Stomach (tissue), 9 donors: ENCODE results near the gene CUL1. TPM values are rescaled to one million over a fixed set of nuclear protein-coding genes. Genes with fewer than 3 reads are reported as not detected.

Experiments used
- DNase-seq, 2 donors: peaks; one replicate each; pipeline versions ENCODE4 v3.0.0 to v3.0.0-alpha.2; 2013 to 2019
- H3K27ac ChIP-seq, 5 donors: fragments of 200-600 bp in 4 of 5; sonication (generic) in 4 of 5; one replicate each; pipeline ENCODE4 v1.5.1; 2013 to 2019; ENCODE audit warnings: mild to moderate bottlenecking in 1 of 5, moderate library complexity in 1 of 5
- H3K27me3 ChIP-seq, 3 donors: fragments of 200-600 bp; sonication (generic); one replicate each; pipeline ENCODE4 v1.5.1; 2017 to 2019; ENCODE audit warnings: mixed run types in 1 of 3
- H3K36me3 ChIP-seq, 4 donors: fragments of 200-600 bp; sonication (generic); 1 replicate in 3 of 4; 2 replicates in 1 of 4; pipeline ENCODE4 v1.5.1; 2016 to 2019
- H3K4me1 ChIP-seq, 4 donors: fragments of 200-600 bp; sonication (generic); one replicate each; pipeline ENCODE4 v1.5.1; 2016 to 2019
- H3K4me3 ChIP-seq, 4 donors: fragments of 200-600 bp; sonication (generic) in 3 of 4; one replicate each; pipeline ENCODE4 v1.5.1; 2016 to 2019; ENCODE audit warnings: mild to moderate bottlenecking in 1 of 4
- H3K9me3 ChIP-seq, 4 donors: fragments of 200-600 bp; sonication (generic); one replicate each; pipeline ENCODE4 v1.5.1; 2016 to 2019
- EP300 ChIP-seq: sonication (generic); formaldehyde crosslinking; IDR thresholded peaks from one replicate; pipeline ENCODE4 v1.6.1; 2017; ENCODE audit warnings: antibody characterized with exemption
- POLR2A ChIP-seq, 4 donors: fragments of 450-650 bp; IDR thresholded peaks; one replicate each; pipeline ENCODE4 v1.6.1; 2016; ENCODE audit warnings: antibody characterized with exemption in 4 of 4, control low read depth in 2 of 4, mild to moderate bottlenecking in 1 of 4, moderate library complexity in 1 of 4
- POLR2AphosphoS5 ChIP-seq, 3 donors: sonication (generic); formaldehyde crosslinking; IDR thresholded peaks; one replicate each; pipeline ENCODE4 v1.6.1; 2016; ENCODE audit warnings: antibody characterized with exemption in 3 of 3
- WGBS, 5 donors: extraction: QIAGEN DNeasy Blood & Tissue Kit in 3 of 5; methylation state at CpG; one replicate each; pipeline versions ENCODE4 v1.1.5 to v1.1.7; 2013 to 2018; 5-methylcytosine and 5-hydroxymethylcytosine counted together
- intact Hi-C: fragments of 100-400 bp; cut with DNase I; formaldehyde crosslinking; loops from one replicate; pipeline ENCODE4 v1.15.1; 2023; ENCODE audit warnings: low total_unique reads
- polyA plus RNA-seq, 3 donors: library from polyadenylated mRNA; stranded (reverse); fragments of 200-250 nt; gene quantifications; one replicate each; pipeline ENCODE4 v1.2.3, GENCODE V29; 2013
- total RNA-seq, 5 donors: library from RNA; depleted of rRNA; stranded (reverse); fragments of >200 nt; gene quantifications; one replicate each; pipeline versions ENCODE4 v1.1.0 to v1.2.3, GENCODE V29; 2014 to 2016
- TF ChIP-seq, protein P1 (sequence below), 7 experiments: fragments of 450-650 bp in 4 of 7; fragments of 200-600 bp in 3 of 7; sonication (generic) in 3 of 7; IDR thresholded peaks; one replicate each; pipeline ENCODE4 v1.5.1; 2016 to 2019; ENCODE audit warnings: antibody characterized with exemption in 7 of 7, control low read depth in 2 of 7, mild to moderate bottlenecking in 1 of 7
- donor health status: healthy with polysubstance abuse.
- donor health status: Bipolar disorder and iron deficiency.
- donor health status: healthy.

The CUL1 gene
- total and polyA plus RNA-seq, 8 donors = 22.5 to 56.4 (median 29.2) TPM

DNA sequence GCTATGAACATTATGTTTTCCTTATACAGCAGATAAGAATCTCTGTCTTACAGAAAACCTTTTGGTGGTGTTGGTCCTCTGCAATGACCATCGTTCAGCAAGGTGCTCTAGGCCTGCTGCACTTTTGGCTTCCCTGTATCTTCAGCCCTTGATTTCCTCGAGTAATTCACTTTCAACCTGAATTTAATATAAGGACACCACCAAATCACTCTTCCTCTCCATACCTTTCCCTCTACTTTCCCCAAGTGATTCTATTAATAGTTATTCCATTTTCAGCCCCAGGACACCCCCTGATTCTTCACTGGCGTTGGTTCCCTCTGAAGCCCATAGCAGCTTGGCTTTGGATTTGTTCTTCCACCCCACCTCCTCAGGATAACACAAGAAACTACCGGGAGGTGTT is 113.2 kb downstream of the CUL1 start:
- 86 to 91% (median 89%) methylated on average over 4 of the region's 4 CpGs for WGBS, 5 donors
- no peaks in the 10 kb centered on the region for H3K27me3 ChIP-seq
- H3K9me3 ChIP-seq = no peaks in the 10 kb centered on the region
- H3K36me3 ChIP-seq = peaks cover 0 to 53% (median 31%) of the 10 kb centered on the region in 4 donors
- TF ChIP-seq POLR2AphosphoS5 (IDR thresholded peaks at IDR 0.05) (no peak), EP300 (no peak), POLR2A (IDR thresholded peaks at IDR 0.05) (no peak)
- TF ChIP-seq, protein P1, sequence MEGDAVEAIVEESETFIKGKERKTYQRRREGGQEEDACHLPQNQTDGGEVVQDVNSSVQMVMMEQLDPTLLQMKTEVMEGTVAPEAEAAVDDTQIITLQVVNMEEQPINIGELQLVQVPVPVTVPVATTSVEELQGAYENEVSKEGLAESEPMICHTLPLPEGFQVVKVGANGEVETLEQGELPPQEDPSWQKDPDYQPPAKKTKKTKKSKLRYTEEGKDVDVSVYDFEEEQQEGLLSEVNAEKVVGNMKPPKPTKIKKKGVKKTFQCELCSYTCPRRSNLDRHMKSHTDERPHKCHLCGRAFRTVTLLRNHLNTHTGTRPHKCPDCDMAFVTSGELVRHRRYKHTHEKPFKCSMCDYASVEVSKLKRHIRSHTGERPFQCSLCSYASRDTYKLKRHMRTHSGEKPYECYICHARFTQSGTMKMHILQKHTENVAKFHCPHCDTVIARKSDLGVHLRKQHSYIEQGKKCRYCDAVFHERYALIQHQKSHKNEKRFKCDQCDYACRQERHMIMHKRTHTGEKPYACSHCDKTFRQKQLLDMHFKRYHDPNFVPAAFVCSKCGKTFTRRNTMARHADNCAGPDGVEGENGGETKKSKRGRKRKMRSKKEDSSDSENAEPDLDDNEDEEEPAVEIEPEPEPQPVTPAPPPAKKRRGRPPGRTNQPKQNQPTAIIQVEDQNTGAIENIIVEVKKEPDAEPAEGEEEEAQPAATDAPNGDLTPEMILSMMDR (IDR thresholded peaks at IDR 0.05) = no peak
- H3K27ac ChIP-seq = no peak overlapping the region
- H3K4me1 ChIP-seq = no peaks in the 10 kb centered on the region
- intact Hi-C loops = no loop called here
- no peak for DNase-seq
- no peak overlapping the region for H3K4me3 ChIP-seq

DNA sequence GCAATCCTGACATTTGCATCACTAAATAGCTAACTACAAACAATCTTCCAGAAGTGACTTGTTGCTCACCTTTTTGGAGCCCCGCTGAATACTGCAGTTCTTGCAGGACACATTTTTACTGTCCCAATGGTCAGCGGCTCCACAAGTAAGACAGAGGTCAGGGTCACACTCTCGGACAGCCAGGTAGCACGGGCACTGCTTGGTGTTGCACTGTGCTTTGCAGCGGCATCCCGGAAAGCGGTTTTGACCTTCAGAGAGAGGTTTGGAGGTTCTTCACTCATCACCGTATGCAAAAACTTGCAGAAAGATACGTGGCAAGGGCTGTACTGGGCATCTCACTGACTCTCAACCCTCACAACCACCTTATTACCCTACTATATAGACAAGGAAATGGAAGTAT is 115.2 kb downstream of the CUL1 start:
- no peak for DNase-seq
- intact Hi-C loops = no loop called here

DNA sequence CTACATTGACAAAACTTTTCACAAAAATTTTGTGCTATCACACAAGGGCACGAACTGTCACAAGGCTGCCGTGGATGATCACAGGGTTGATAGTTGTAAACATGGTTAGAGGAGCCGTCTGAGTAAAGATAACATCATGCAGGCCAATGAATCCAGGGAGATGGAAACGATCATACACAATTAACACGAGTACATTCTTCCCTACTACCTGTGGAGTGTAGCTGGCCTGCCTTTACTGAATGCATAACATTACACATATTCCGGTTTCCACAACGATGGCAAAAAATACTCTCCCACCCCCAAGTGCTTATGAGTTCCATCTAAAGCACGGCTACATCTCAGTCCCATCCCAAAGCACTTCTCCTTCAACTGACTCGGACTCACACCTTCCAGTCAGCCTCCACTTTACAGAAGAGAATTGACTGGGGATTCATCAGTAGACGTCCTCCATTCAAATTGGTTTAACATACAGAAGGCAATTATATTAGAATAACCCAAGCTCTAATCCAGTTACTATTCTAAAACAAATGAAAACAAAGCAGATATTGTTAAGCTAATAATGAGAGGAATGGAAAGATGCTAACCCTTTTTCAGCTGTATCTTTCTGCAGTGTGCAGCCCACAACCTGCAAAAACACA is 116.3 kb downstream of the CUL1 start:
- Histone ChIP-seq H3K4me3 (no peak overlapping the region), H3K27me3 (no peaks in the 10 kb centered on the region), H3K36me3 (peaks cover 0 to 42% (median 13%) of the 10 kb centered on the region in 4 donors), H3K27ac (no peak overlapping the region), H3K9me3 (no peaks in the 10 kb centered on the region), H3K4me1 (no peaks in the 10 kb centered on the region)
- 77 to 87% (median 84%) methylated on average over 10 of the region's 10 CpGs for WGBS, 5 donors
- TF ChIP-seq, protein P1 (IDR thresholded peaks at IDR 0.05) = no peak
- TF ChIP-seq POLR2AphosphoS5 (IDR thresholded peaks at IDR 0.05) = no peak
- TF ChIP-seq POLR2A (IDR thresholded peaks at IDR 0.05) = no peak
- TF ChIP-seq EP300 = no peak
- no peak for DNase-seq
- intact Hi-C loops = no loop called here

More for the DNA sequence above, 115.2 kb downstream of the CUL1 start:
- TF ChIP-seq POLR2AphosphoS5 (IDR thresholded peaks at IDR 0.05) (no peak), POLR2A (IDR thresholded peaks at IDR 0.05) (no peak), EP300 (no peak)
- TF ChIP-seq, protein P1 (IDR thresholded peaks at IDR 0.05) = no peak
- Histone ChIP-seq H3K27ac (no peak overlapping the region), H3K27me3 (no peaks in the 10 kb centered on the region), H3K36me3 (peaks cover 0 to 45% (median 15%) of the 10 kb centered on the region in 4 donors), H3K4me1 (no peaks in the 10 kb centered on the region), H3K9me3 (no peaks in the 10 kb centered on the region), H3K4me3 (no peak overlapping the region)
- whole genome bisulfite sequencing, 5 donors = 91 to 98% (median 94%) methylated on average over 9 of the region's 9 CpGs

DNA sequence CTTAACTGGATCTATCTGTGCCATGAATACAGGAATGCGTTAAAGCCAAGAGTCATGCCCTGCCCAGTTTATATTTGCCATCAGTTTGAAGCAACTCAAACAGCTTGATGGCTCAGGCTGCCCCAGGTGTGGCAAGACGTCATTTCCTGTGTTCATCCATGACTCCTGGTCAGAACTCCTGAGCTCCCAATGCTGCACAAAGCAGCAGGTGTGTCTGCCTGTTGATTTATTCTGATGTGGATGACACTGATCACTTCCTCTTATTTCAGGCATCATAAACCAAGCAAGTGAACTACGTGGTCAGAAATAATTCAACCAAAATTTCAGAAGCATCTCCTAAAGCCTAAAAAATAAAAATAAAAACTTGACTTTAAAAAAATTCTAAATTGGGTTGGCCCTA is 116.9 kb downstream of the CUL1 start:
- H3K27me3 ChIP-seq = no peaks in the 10 kb centered on the region
- WGBS, 5 donors = 67 to 81% (median 70%) methylated on average over 3 of the region's 3 CpGs
- peaks cover 0 to 37% (median 11%) of the 10 kb centered on the region in 4 donors for H3K36me3 ChIP-seq
- no peak overlapping the region for H3K4me3 ChIP-seq
- DNase-seq = peak in 1 of 2 donors; percentile 18
- TF ChIP-seq POLR2AphosphoS5 (IDR thresholded peaks at IDR 0.05) = no peak
- no peak overlapping the region for H3K27ac ChIP-seq
- H3K9me3 ChIP-seq = no peaks in the 10 kb centered on the region
- intact Hi-C loops = no loop called here
- H3K4me1 ChIP-seq = no peaks in the 10 kb centered on the region

DNA sequence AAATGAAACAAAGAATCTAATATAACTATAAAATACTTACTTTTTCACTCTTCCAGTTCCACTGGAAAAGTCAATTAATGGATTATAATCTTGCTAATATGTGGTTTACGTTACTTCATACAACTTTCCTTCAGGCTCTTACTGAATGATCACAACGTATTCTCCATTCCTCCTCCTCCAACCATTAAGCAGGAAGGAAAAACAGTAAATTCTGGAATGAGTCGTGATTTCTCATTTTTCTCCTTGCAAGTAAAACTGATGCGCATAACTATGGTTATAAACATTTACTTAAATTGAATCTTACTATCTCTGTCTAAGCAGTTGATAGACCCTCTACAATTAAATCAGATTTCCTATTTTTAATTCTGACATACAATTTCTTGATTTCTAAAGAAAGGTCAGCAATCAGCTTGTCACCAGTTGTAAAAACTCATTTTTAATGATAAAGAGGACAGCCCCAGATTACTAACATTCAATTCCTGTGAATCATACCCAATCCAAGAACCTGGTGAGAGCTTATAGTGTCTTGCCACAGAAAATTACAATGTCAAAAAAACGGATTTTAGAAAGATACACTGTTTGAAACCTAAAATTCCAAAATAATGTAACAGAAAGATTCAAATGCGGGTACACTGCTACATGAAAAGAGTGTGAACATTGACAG is 121.1 kb downstream of the CUL1 start:
- WGBS, 5 donors = 87 to 95% (median 92%) methylated on average over 6 of the region's 6 CpGs
- no peaks in the 10 kb centered on the region for H3K9me3 ChIP-seq
- peaks cover 0 to 24% (median 4%) of the 10 kb centered on the region in 4 donors for H3K36me3 ChIP-seq
- H3K27me3 ChIP-seq = no peaks in the 10 kb centered on the region
- DNase-seq = no peak
- no peaks in the 10 kb centered on the region for H3K4me1 ChIP-seq
- no peak overlapping the region for H3K4me3 ChIP-seq
- H3K27ac ChIP-seq = no peak overlapping the region
- intact Hi-C loops = no loop called here
- TF ChIP-seq, protein P1 (IDR thresholded peaks at IDR 0.05) = no peak
- TF ChIP-seq EP300 = no peak
- no peak for TF ChIP-seq POLR2AphosphoS5 (IDR thresholded peaks at IDR 0.05)
- TF ChIP-seq POLR2A (IDR thresholded peaks at IDR 0.05) = no peak
